A549 (cell line): Measurements from ENCODE around the gene NOTCH3.

Source experiments
- CTCF ChIP-seq: fragments of >200 bp; sonication (Bioruptor Twin); formaldehyde crosslinking; IDR thresholded peaks from 3 replicates; pipeline ENCODE4 v1.5.1; 2016
- HOXA7 ChIP-seq: fragments of 250-450 bp; sonication (Bioruptor Pico); IDR thresholded peaks from 2 replicates; pipeline ENCODE4 v1.5.0; 2020; ENCODE audit warnings: mild to moderate bottlenecking, moderate library complexity
- HOXB5 ChIP-seq: fragments of 250-450 bp; sonication (Bioruptor Pico); IDR thresholded peaks from 2 replicates; pipeline ENCODE4 v1.5.0; 2020; ENCODE audit warnings: mild to moderate bottlenecking, moderate library complexity
- KDM1A ChIP-seq: fragments of 200-600 bp; sonication (generic); IDR thresholded peaks from 2 replicates; pipeline ENCODE4 v1.6.1; 2016; ENCODE audit warnings: low read depth, mild to moderate bottlenecking
- MYC ChIP-seq: IDR thresholded peaks from 2 replicates; pipeline ENCODE4 v1.6.1; 2012; ENCODE audit warnings: mild to moderate bottlenecking, inconsistent platforms, low read length, improper control_type of control experiment, borderline replicate concordance
- RCOR1 ChIP-seq: fragments of 150-350 bp; IDR thresholded peaks from 2 replicates; pipeline ENCODE4 v1.6.1; 2014; ENCODE audit warnings: antibody characterized with exemption, low read length, low read depth
- TF ChIP-seq, protein P1 (sequence below): fragments of 450-650 bp; IDR thresholded peaks from 2 replicates; pipeline ENCODE4 v1.6.1; 2014; ENCODE audit warnings: antibody characterized with exemption

DNA sequence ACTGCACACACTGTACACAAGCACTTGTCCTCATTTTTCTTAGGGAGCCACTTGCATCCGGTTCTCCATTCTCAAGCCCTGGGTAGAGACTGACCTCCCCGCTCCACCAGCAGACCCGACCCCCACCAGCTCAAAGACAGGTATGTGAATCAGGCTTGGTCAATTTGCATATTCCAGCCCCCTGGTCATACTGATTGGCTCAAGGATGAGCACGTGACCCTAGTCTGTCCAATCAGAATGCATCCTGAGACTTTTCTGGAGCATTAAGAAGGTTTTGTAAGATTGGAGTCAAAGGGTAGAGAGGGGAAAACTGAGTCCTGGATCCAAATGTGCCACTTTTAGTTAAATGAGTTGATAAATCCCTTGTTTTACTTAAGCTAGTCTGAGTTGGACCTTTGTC lies 34.1 kb downstream of the NOTCH3 start:
- TF ChIP-seq HOXA7 (CRISPR knock-in tag) (no peak), CTCF (no peak), MYC (no peak), HOXB5 (CRISPR knock-in tag) (no peak), RCOR1 (no peak), KDM1A (no peak)
- TF ChIP-seq, protein P1, sequence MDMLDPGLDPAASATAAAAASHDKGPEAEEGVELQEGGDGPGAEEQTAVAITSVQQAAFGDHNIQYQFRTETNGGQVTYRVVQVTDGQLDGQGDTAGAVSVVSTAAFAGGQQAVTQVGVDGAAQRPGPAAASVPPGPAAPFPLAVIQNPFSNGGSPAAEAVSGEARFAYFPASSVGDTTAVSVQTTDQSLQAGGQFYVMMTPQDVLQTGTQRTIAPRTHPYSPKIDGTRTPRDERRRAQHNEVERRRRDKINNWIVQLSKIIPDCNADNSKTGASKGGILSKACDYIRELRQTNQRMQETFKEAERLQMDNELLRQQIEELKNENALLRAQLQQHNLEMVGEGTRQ: no peak
